Caco-2 (cell line): ENCODE data around the gene TSHZ3. TPM values are rescaled to one million over a fixed set of nuclear protein-coding genes. Genes with fewer than 3 reads are reported as not detected.

Source experiments
- BruUV-seq: library from RNA; stranded (reverse); fragments of 400-500 nt; replicated peaks from 2 replicates; lab custom pipeline; 2021; lab: Mats Ljungman, UMichigan
- CTCF ChIA-PET: fragments of 300-600 bp; sonication (Branson Sonifier 250); formaldehyde crosslinking; loops from one replicate; lab custom pipeline; 2022; ENCODE audit warnings: antibody characterized with exemption; lab: Charles Lee
- POLR2A ChIA-PET: fragments of 300-600 bp; sonication (Branson Sonifier 250); formaldehyde crosslinking; loops from one replicate; lab custom pipeline; 2022; ENCODE audit warnings: antibody characterized with exemption; lab: Charles Lee
- DNase-seq, 2 experiments: peaks; one replicate each; pipeline versions ENCODE4 v3.0.0 to v3.0.0-alpha.2; 2020 to 2022
- H3K27me3 ChIP-seq: replicated peaks from 2 replicates; pipeline ENCODE4 v1.6.0; 2011; ENCODE audit warnings: low read length; ENCODE audit not compliant: control insufficient read depth, insufficient read depth
- H3K36me3 ChIP-seq: 2 replicates; pipeline ENCODE4 v1.5.1; 2011; ENCODE audit warnings: low read length; ENCODE audit not compliant: control insufficient read depth, insufficient read depth
- H3K4me1 ChIP-seq: fragments of 250-450 bp; sonication (Bioruptor Pico); 2 replicates; pipeline ENCODE4 v1.5.1; 2020; ENCODE audit warnings: mild to moderate bottlenecking
- H3K4me3 ChIP-seq: 2 replicates; pipeline ENCODE4 v1.5.1; 2011; ENCODE audit warnings: low read depth, mild to moderate bottlenecking, control low read depth, low read length
- H3K9me3 ChIP-seq: fragments of 250-450 bp; sonication (Bioruptor Pico); 2 replicates; pipeline ENCODE4 v1.5.1; 2020; ENCODE audit warnings: mild to moderate bottlenecking, moderate library complexity
- H3K27ac Mint-ChIP-seq: one replicate; pipeline ENCODE4 v1.8.0; 2022; ENCODE audit warnings: mixed read lengths; ENCODE audit not compliant: unreplicated experiment
- H3K27me3 Mint-ChIP-seq: one replicate; pipeline ENCODE4 v1.8.0; 2022; ENCODE audit warnings: mixed read lengths; ENCODE audit not compliant: insufficient read depth, unreplicated experiment
- H3K36me3 Mint-ChIP-seq: one replicate; pipeline ENCODE4 v1.8.0; 2022; ENCODE audit warnings: mild to moderate bottlenecking, mixed read lengths; ENCODE audit not compliant: insufficient read depth, unreplicated experiment
- H3K4me1 Mint-ChIP-seq: one replicate; pipeline ENCODE4 v1.8.0; 2022; ENCODE audit warnings: low read depth, mixed read lengths; ENCODE audit not compliant: unreplicated experiment
- H3K4me3 Mint-ChIP-seq: one replicate; pipeline ENCODE4 v1.8.0; 2022; ENCODE audit warnings: mild to moderate bottlenecking, moderate library complexity, mixed read lengths; ENCODE audit not compliant: unreplicated experiment
- H3K9me3 Mint-ChIP-seq: one replicate; pipeline ENCODE4 v1.8.0; 2022; ENCODE audit warnings: mixed read lengths; ENCODE audit not compliant: unreplicated experiment
- intact Hi-C: fragments of 100-400 bp; cut with micrococcal nuclease; formaldehyde crosslinking; loops from one replicate; pipeline ENCODE4 v1.10.0; 2022; ENCODE audit not compliant: unreplicated experiment
- total RNA-seq: library from RNA; stranded (reverse); gene quantifications from 2 replicates; pipeline ENCODE4 v1.2.3, GENCODE V29; 2022
- TF ChIP-seq, protein P1 (sequence below), 2 experiments: fragments of 200-600 bp in 1 of 2; IDR thresholded peaks; 1 replicate in 1 of 2; 2 replicates in 1 of 2; pipeline versions ENCODE4 v1.5.1 to v1.8.0; 2011 to 2022; ENCODE audit warnings: antibody characterized with exemption in 1 of 2, control low read depth in 1 of 2, inconsistent platforms in 1 of 2, low read depth in 1 of 2, low read length in 1 of 2, mild to moderate bottlenecking in 1 of 2, moderate library complexity in 1 of 2; ENCODE audit not compliant: insufficient read depth in 1 of 2, severe bottlenecking in 1 of 2, unreplicated experiment in 1 of 2

TSHZ3 gene
- total RNA-seq, 1 experiment from 2014 or later, result not detected

DNA sequence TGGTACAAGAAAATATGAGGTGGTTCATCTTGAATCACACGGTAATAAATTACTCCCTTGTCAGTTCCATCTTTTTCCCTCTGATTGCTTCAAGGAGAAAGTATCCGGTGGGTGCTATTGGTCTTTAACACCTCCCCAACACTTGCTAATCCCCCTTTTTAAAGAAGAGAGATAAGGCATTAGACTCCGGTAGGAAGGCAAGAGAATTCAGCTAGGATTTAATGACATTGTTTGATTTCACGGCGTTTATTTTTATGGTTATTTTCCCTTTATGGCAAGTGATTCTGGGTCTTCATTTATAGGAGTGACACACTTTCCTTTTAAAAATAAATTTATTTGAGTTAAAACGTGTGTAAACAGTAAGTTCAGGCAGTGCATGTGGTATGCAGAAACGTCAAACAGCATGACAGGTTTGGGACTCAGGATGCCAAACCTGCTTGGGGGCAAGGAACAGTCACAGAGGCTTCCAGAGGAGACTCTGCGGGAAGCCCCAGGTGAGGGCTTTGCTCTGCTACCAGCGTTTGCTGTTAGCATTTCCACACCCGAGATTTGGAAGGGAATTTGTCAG is 36.5 kb downstream of the TSHZ3 start:
- no peaks in the 10 kb centered on the region for H3K27me3 ChIP-seq
- no peak overlapping the region for H3K4me3 ChIP-seq
- Mint-ChIP-seq H3K27ac (no peak overlapping the region), H3K4me3 (no peak overlapping the region), H3K27me3 (peaks cover 24% of the 10 kb centered on the region), H3K4me1 (no peaks in the 10 kb centered on the region), H3K9me3 (no peaks in the 10 kb centered on the region), H3K36me3 (no peaks in the 10 kb centered on the region)
- no peaks in the 10 kb centered on the region for H3K4me1 ChIP-seq
- intact Hi-C loops, result no loop called here
- no peaks in the 10 kb centered on the region for H3K9me3 ChIP-seq
- ChIA-PET CTCF (no interaction called here), POLR2A (no interaction called here)
- no peak for DNase-seq
- BruUV-seq, result no TSS peak
- H3K36me3 ChIP-seq, result no peaks in the 10 kb centered on the region
- TF ChIP-seq, protein P1, sequence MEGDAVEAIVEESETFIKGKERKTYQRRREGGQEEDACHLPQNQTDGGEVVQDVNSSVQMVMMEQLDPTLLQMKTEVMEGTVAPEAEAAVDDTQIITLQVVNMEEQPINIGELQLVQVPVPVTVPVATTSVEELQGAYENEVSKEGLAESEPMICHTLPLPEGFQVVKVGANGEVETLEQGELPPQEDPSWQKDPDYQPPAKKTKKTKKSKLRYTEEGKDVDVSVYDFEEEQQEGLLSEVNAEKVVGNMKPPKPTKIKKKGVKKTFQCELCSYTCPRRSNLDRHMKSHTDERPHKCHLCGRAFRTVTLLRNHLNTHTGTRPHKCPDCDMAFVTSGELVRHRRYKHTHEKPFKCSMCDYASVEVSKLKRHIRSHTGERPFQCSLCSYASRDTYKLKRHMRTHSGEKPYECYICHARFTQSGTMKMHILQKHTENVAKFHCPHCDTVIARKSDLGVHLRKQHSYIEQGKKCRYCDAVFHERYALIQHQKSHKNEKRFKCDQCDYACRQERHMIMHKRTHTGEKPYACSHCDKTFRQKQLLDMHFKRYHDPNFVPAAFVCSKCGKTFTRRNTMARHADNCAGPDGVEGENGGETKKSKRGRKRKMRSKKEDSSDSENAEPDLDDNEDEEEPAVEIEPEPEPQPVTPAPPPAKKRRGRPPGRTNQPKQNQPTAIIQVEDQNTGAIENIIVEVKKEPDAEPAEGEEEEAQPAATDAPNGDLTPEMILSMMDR (IDR thresholded peaks at IDR 0.05; ENCODE audit: insufficient read depth in 1 of 2, low read depth in 1 of 2, low read length in 1 of 2, severe bottlenecking in 1 of 2, unreplicated experiment in 1 of 2), result no peak

DNA sequence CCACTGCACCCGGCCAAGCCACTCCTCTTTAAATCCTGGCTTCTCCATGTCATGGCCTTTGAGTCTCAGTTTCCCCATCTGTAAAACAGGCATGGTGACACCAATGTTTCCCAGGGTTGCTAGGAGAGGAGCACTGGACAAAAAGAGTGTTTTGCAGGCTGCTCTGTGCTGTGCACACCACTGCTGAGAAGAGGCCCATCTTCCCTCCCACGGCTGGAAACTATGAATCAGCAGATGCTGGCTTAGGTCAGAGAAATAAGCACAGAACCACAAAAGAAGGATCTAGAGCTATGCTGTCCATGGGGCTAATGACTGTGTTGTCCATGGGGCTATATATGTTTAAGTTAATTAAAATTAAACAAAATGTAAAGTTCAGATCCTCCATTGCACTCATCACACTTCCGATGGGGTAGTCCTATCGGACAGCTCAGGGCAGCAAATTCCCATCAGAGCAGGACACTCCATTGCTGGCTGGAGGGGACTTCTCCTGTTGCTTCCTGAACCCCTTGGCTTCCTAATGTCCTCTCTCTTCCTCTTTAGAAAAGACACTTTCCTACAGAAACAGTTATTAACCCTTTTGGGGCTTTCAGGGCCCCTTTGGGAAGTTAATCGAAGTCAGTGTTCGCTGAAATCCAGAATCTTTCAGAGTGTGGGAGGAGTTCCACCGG is 37.1 kb downstream of the TSHZ3 start:
- no peaks in the 10 kb centered on the region for H3K36me3 Mint-ChIP-seq
- Histone ChIP-seq H3K4me1 (no peaks in the 10 kb centered on the region), H3K9me3 (no peaks in the 10 kb centered on the region), H3K36me3 (no peaks in the 10 kb centered on the region), H3K27me3 (no peaks in the 10 kb centered on the region), H3K4me3 (no peak overlapping the region)
- no peaks in the 10 kb centered on the region for H3K9me3 Mint-ChIP-seq
- H3K27me3 Mint-ChIP-seq, result peaks cover 26% of the 10 kb centered on the region
- CTCF ChIA-PET, result no interaction called here
- no peaks in the 10 kb centered on the region for H3K4me1 Mint-ChIP-seq
- H3K27ac Mint-ChIP-seq, result no peak overlapping the region
- POLR2A ChIA-PET, result no interaction called here
- intact Hi-C loops, result no loop called here
- BruUV-seq, result no TSS peak
- DNase-seq, result no peak
- no peak overlapping the region for H3K4me3 Mint-ChIP-seq
- TF ChIP-seq, protein P1 (IDR thresholded peaks at IDR 0.05; ENCODE audit: insufficient read depth in 1 of 2, low read depth in 1 of 2, low read length in 1 of 2, severe bottlenecking in 1 of 2, unreplicated experiment in 1 of 2), result no peak

DNA sequence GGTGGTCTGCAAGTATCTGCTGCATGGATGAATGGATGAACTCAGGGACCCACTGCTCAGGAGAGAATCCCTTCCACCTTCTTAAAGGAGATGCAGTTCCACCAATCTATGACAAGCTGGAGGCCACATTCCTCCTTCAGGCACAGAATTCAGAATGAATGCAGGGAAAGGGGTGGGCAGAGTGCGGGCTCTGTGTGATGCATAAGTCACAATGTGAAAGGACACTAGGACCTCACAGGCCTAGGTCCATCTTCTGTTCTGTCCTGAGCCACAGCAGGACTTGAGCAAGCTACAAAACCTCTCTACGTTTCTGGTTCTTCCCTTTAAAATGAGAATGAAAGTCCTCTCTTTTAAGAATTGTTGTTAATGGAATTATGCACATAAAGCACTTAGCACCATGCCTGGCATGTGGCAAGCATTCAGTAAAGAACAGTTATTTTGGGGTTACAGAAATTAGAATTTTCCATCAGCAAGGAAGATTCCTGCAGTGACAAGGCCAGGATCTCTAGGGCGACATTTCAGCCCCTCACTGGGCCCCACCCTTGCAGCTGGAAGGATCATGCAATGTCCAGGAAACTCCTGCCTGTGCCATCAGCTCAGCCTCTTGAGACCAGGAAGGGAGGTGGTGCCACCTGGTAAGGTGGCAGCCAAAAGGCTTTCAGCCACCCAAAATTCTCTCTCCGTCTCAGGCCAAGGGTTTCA is 38.7 kb downstream of the TSHZ3 start:
- H3K9me3 Mint-ChIP-seq, result no peaks in the 10 kb centered on the region
- CTCF ChIA-PET, result no interaction called here
- TF ChIP-seq, protein P1 (IDR thresholded peaks at IDR 0.05; ENCODE audit: insufficient read depth in 1 of 2, low read depth in 1 of 2, low read length in 1 of 2, severe bottlenecking in 1 of 2, unreplicated experiment in 1 of 2), result no peak
- no peak overlapping the region for H3K4me3 Mint-ChIP-seq
- H3K4me1 Mint-ChIP-seq, result no peaks in the 10 kb centered on the region
- intact Hi-C loops, result no loop called here
- no peaks in the 10 kb centered on the region for H3K9me3 ChIP-seq
- BruUV-seq, result no TSS peak
- H3K4me1 ChIP-seq, result no peaks in the 10 kb centered on the region
- H3K27me3 Mint-ChIP-seq, result peaks cover 22% of the 10 kb centered on the region
- POLR2A ChIA-PET, result no interaction called here
- H3K4me3 ChIP-seq, result no peak overlapping the region
- H3K27ac Mint-ChIP-seq, result no peak overlapping the region
- no peak for DNase-seq
- H3K36me3 Mint-ChIP-seq, result no peaks in the 10 kb centered on the region
- no peaks in the 10 kb centered on the region for H3K36me3 ChIP-seq
- no peaks in the 10 kb centered on the region for H3K27me3 ChIP-seq
